Eye (tissue), 1 donor: ENCODE data around the gene ARHGAP18.
"Not testable (repeated sequence)": the region's sequence is repeated elsewhere in the genome, so short reads cannot be mapped to it uniquely, and the experiment has no call there.

Experiments
- DNase-seq: peaks from one replicate; pipeline ENCODE4 v3.0.0-alpha.2; 2015

ARHGAP18 gene

DNA sequence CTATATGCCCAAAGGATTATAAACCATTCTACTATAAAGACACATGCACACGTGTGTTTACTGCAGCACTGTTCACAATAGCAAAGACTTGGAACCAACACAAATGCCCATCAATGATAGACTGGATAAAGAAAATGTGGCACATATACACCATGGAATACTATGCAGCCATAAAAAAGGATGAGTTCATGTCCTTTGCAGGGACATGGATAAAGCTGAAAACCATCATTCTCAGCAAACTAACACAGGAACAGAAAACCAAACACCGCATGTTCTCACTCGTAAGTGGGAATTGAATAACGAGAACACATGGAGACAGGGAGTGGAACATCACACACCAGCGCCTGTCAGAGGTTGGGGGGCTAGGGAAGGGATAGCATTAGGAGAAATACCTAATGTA is 135.4 kb downstream of the ARHGAP18 start:
- not testable (repeated sequence) for DNase-seq

DNA sequence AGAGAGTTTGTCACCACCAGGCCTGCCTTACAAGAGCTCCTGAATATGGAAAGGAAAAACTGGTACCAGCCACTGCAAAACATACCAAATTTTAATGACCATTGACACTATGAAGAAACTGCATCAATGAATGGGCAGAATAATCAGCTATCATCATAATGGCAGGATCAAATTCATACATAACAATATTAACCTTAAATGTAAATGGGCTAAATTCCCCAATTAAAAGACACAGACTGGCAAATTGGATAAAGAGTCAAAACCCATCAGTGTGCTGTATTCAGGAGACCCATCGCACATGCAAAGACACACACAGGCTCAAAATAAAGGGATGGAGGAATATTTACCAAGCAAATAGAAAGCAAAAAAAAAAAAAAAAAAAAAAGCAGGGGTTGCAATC is 139.0 kb downstream of the ARHGAP18 start:
- not testable (repeated sequence) for DNase-seq

GRCh38 chr6:129568015-129568414 is 142.0 kb downstream of the ARHGAP18 start:
- no peak for DNase-seq

DNA sequence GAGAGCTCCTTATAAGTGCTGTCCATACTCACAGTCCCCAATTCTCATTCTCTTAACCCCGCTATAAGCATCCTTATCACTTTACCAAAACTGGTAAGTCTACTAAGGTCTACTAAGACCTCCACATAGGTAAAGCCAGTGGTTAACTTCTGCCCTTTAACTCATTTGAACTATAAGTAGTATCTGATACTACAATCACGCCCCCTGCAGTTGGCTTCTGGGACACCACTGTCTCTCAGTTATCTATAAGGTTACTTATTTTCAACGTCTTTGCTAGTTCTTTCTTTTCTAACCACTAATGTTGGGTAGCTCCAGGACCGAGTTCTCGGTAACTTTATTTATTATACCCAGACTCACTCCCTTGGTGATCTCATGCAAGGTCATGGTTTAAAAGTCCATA is 142.6 kb downstream of the ARHGAP18 start:
- no peak for DNase-seq

- no peak for DNase-seq
Observed at GRCh38 chr6:129565811-129566210, 144.2 kb downstream of the ARHGAP18 start.

GRCh38 chr6:129565366-129565765 is 144.6 kb downstream of the ARHGAP18 start:
- DNase-seq, result no peak

DNA sequence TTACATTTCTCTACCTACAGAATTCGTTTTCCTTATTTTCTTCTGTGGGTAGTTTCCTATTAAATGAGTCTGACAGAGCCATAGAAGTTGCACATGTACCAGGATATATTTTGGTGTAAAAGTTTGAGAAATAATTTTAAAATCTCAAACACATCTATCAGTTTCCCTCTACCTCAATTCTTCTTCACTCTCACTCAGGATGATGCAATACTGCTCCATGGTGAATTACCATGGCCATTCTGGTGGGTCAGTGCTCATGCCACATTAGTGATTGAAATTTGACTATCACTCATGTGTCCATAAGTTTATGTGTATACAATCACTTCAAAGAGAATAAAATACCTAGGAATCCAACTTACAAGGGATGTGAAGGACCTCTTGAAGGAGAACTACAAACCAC is 151.7 kb downstream of the ARHGAP18 start:
- DNase-seq, result no peak

- no peak for DNase-seq
Observed at GRCh38 chr6:129555206-129555832, 154.7 kb downstream of the ARHGAP18 start.

GRCh38 chr6:129552413-129552812 is 157.6 kb downstream of the ARHGAP18 start:
- no peak for DNase-seq

DNA sequence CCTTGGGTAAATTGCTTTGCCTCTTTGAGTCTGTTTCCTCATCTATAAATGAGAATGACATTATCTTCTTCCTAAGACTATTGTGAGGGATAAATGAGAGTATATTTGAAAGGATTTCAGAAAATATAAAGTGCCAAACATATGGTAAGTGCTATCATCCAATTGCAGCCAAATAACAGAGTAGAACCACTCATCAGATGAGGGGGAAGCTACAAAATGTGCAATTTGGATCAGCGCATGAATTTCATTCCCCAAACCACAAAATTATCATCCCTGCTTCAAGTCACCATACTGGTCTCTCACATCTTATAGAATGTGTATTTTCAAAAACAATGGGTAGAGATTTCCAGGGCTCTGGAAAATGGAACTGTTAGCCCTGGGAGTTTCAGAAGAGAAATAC is 158.5 kb downstream of the ARHGAP18 start:
- DNase-seq, result no peak

DNA sequence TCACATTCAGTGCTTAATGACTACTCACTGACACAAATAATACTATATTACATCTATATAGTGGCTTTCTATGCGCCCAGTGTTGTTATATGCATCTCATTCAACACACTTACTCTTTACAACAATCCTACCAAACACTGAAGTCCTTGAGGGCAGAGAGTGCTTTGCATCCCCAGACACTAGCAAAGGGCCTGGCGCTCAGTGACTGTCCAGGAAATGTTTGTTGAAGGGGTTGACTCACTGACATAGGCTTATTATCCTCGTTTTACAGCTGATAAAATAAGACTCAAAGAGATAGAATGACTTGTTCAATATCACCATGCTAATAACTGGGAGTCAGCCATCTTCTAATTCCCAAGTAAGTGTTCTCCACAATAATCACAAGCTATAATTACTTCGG is 163.3 kb downstream of the ARHGAP18 start:
- DNase-seq, result no peak

GRCh38 chr6:129544892-129545612 is 164.9 kb downstream of the ARHGAP18 start:
- no peak for DNase-seq

- DNase-seq, result no peak
Observed at GRCh38 chr6:129543981-129544380, 166.0 kb downstream of the ARHGAP18 start.

- DNase-seq, result no peak
Observed at GRCh38 chr6:129542705-129543104, 167.3 kb downstream of the ARHGAP18 start.

DNA sequence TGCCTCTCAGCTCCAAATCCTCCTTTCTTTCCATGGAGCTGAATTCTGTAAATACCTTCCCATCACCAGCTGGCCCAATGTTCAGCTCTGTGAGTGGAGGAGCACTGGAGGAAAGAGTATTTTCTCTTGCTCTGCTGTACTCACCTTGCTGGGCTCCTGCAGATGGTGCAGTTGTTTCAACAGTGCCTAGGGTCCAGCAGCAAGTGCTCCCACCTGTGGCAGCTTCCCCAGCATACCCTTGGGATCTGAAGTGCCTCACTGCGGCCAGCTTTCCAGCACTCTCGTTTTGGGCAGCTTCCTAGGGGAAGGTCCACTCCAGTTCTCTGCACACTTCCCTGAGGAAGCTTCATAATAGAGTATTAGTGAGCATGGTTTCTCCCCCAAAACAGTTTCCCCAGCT is 170.9 kb downstream of the ARHGAP18 start:
- no peak for DNase-seq

GRCh38 chr6:129536271-129536670 is 173.7 kb downstream of the ARHGAP18 start:
- DNase-seq, result no peak

DNA sequence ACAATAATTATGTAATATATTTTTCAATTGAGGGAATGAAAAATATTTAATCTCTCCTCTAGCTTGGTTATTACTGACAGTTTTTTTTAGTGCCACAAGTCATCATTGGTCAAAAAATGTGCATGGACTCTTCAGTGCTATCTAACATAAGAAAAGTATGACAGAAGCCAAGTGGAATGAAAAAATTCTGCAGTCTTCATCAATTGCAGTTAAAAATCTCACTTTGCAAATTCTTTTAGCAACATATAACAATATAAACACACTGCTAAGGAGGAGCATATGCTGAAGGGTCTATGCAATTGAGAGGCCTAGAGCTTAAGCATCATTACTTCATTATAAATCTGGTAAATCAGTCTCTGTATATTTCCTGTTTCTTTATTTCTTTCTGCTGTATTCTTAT is 175.1 kb downstream of the ARHGAP18 start:
- DNase-seq, result no peak
